ENCODE results near the gene CREBBP. TPM values are rescaled to one million over a fixed set of nuclear protein-coding genes. Genes with fewer than 3 reads are reported as not detected.

CREBBP gene
- total RNA-seq, 1 donor: 28.2 TPM

DNA sequence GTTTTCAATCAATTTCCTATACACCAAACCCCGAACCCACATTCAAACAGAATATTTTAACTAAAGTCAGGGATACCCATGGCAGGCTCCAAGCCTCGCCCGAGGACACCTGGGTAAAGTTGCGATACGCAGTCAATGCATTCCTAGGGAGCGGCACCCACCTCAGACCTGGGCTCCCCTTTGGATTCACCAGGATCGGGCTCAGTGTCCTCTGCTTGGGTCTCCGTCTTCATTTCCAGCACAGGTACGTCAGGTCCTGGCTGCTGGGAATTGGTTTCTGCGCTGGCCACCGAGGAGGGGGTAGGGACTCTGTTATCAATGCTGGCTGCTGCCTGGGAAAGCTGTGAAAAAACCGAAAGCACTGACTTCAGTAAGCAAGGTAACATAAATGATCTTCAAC is 111.5 kb downstream of the CREBBP start:
- Histone ChIP-seq H3K27me3 (ENCODE audit: insufficient read depth, low read length) (no peaks in the 10 kb centered on the region), H2AFZ (ENCODE audit: low read length) (no peak overlapping the region), H3K27ac (ENCODE audit: low read depth, low read length) (no peak overlapping the region), H4K20me1 (ENCODE audit: insufficient read depth, low read length) (peaks cover 26% of the 10 kb centered on the region), H3K4me3 (ENCODE audit: insufficient read depth, low read length) (no peak overlapping the region), H3K9me3 (ENCODE audit: low read depth, low read length) (no peaks in the 10 kb centered on the region), H3K4me1 (ENCODE audit: insufficient read depth, low read length) (peaks cover 14% of the 10 kb centered on the region), H3K79me2 (ENCODE audit: insufficient read depth, low read length) (peaks cover 27% of the 10 kb centered on the region), H3K36me3 (ENCODE audit: insufficient read depth, low read length) (peaks cover 79% of the 10 kb centered on the region), H3K4me2 (ENCODE audit: insufficient read depth, low read length) (no peak overlapping the region)
- TF ChIP-seq, protein P1, sequence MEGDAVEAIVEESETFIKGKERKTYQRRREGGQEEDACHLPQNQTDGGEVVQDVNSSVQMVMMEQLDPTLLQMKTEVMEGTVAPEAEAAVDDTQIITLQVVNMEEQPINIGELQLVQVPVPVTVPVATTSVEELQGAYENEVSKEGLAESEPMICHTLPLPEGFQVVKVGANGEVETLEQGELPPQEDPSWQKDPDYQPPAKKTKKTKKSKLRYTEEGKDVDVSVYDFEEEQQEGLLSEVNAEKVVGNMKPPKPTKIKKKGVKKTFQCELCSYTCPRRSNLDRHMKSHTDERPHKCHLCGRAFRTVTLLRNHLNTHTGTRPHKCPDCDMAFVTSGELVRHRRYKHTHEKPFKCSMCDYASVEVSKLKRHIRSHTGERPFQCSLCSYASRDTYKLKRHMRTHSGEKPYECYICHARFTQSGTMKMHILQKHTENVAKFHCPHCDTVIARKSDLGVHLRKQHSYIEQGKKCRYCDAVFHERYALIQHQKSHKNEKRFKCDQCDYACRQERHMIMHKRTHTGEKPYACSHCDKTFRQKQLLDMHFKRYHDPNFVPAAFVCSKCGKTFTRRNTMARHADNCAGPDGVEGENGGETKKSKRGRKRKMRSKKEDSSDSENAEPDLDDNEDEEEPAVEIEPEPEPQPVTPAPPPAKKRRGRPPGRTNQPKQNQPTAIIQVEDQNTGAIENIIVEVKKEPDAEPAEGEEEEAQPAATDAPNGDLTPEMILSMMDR (IDR thresholded peaks at IDR 0.05; ENCODE audit: extremely low read depth, low read depth, low read length): no peak
- DNase-seq (ENCODE audit: insufficient read length, low spot score, missing footprints): no peak

DNA sequence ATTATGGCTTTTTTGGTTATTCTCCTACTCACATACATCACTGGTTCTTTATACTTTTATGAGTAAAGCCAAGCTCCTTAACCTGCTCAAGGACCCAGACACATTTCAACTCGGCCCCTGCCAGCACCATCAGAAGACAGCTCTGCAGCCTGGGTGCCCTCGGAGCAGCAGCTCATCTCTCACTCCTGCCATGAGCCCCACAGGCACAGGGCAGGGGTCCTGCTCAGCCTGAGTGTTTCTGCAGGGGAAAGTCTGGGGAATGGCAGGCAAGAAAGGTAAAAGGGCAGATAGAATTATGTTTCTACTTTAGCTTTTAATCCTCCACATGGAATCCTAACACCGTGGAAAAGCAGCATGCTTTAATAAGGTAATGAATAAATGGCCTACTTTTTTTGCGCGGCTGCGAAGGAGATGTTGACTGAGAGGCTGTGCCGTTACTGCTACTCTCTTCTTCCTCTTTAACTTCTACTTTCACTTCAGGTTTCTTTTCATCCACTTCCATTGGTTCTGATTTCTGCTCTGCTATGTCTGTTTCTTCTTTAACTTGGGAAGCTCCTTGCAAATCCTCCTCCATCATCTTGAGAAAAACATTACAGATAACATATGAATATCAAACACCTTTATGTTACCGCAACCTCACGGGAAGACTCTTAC is 113.1 kb downstream of the CREBBP start:
- Histone ChIP-seq H3K27me3 (ENCODE audit: insufficient read depth, low read length) (no peaks in the 10 kb centered on the region), H3K9me3 (ENCODE audit: low read depth, low read length) (no peaks in the 10 kb centered on the region), H3K36me3 (ENCODE audit: insufficient read depth, low read length) (peaks cover 64% of the 10 kb centered on the region), H4K20me1 (ENCODE audit: insufficient read depth, low read length) (peaks cover 11% of the 10 kb centered on the region), H3K4me2 (ENCODE audit: insufficient read depth, low read length) (no peak overlapping the region), H3K27ac (ENCODE audit: low read depth, low read length) (no peak overlapping the region), H3K79me2 (ENCODE audit: insufficient read depth, low read length) (peaks cover 31% of the 10 kb centered on the region), H3K4me3 (ENCODE audit: insufficient read depth, low read length) (no peak overlapping the region), H2AFZ (ENCODE audit: low read length) (no peak overlapping the region), H3K4me1 (ENCODE audit: insufficient read depth, low read length) (peaks cover 9% of the 10 kb centered on the region)
- DNase-seq (ENCODE audit: insufficient read length, low spot score, missing footprints): no peak
- TF ChIP-seq, protein P1 (IDR thresholded peaks at IDR 0.05; ENCODE audit: extremely low read depth, low read depth, low read length): no peak

DNA sequence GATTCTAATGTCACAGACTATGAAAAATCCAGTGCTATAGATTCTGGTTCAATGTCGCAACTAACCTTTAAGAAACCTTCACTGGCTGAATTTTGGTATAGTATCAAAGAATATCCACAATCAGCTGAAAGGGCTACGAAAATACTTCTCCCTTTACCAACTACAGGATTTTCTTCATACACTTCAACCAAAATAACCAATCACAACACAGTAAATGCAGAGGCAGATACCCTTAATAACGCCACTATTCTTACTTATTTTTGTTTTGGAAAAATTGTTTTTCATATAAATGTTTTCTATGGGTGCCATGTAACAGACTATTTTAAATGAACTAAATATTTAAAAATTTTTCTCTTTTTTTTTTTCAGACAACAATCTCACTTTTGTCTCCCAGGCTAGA is 114.3 kb downstream of the CREBBP start:
- Histone ChIP-seq H3K4me3 (ENCODE audit: insufficient read depth, low read length) (no peak overlapping the region), H3K36me3 (ENCODE audit: insufficient read depth, low read length) (peaks cover 69% of the 10 kb centered on the region), H3K27ac (ENCODE audit: low read depth, low read length) (no peak overlapping the region), H3K4me2 (ENCODE audit: insufficient read depth, low read length) (no peak overlapping the region), H3K27me3 (ENCODE audit: insufficient read depth, low read length) (no peaks in the 10 kb centered on the region), H3K9me3 (ENCODE audit: low read depth, low read length) (no peaks in the 10 kb centered on the region), H3K4me1 (ENCODE audit: insufficient read depth, low read length) (no peaks in the 10 kb centered on the region), H3K79me2 (ENCODE audit: insufficient read depth, low read length) (peaks cover 37% of the 10 kb centered on the region), H2AFZ (ENCODE audit: low read length) (no peak overlapping the region), H4K20me1 (ENCODE audit: insufficient read depth, low read length) (peaks cover 6% of the 10 kb centered on the region)
- TF ChIP-seq, protein P1 (IDR thresholded peaks at IDR 0.05; ENCODE audit: extremely low read depth, low read depth, low read length): no peak
- DNase-seq (ENCODE audit: insufficient read length, low spot score, missing footprints): no peak

DNA sequence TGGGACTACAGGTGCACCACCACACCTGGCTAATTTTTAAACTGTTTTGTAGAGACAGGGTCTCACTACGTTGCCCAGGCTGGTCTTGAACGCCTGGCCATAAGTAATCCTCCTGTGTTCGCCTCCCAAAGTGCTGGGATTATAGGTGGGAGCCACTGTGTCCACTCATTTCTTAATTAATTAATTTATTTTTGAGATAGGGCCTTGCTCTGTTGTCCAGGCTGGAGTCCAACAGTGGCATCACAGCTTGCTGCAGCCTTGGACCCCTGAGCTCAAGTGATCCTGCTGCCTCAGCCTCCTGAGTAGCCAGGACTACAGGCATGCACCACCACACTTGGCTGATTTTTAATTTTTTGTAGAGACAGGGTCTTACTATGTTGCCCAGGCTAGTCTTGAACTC is 116.1 kb downstream of the CREBBP start:
- H4K20me1 ChIP-seq (ENCODE audit: insufficient read depth, low read length): peaks cover 2% of the 10 kb centered on the region
- DNase-seq (ENCODE audit: insufficient read length, low spot score, missing footprints): no peak
- no peak overlapping the region for H3K4me3 ChIP-seq (ENCODE audit: insufficient read depth, low read length)

More for the DNA sequence above, 116.1 kb downstream of the CREBBP start:
- Histone ChIP-seq H3K4me2 (ENCODE audit: insufficient read depth, low read length) (no peak overlapping the region), H3K36me3 (ENCODE audit: insufficient read depth, low read length) (peaks cover 57% of the 10 kb centered on the region), H2AFZ (ENCODE audit: low read length) (no peak overlapping the region), H3K9me3 (ENCODE audit: low read depth, low read length) (no peaks in the 10 kb centered on the region), H3K79me2 (ENCODE audit: insufficient read depth, low read length) (peaks cover 40% of the 10 kb centered on the region), H3K27ac (ENCODE audit: low read depth, low read length) (no peak overlapping the region), H3K27me3 (ENCODE audit: insufficient read depth, low read length) (no peaks in the 10 kb centered on the region), H3K4me1 (ENCODE audit: insufficient read depth, low read length) (no peaks in the 10 kb centered on the region)
- TF ChIP-seq, protein P1 (IDR thresholded peaks at IDR 0.05; ENCODE audit: extremely low read depth, low read depth, low read length): no peak

Measured in osteoblast (primary cell).